ENCODE results near the gene VWF.

VWF gene

GRCh38 chr12:5972387-5972786, 152.1 kb downstream of the VWF start:
- no peak for DNase-seq
- in situ Hi-C loops (cut with MboI; ENCODE audit: low pct_unique_long_range_greater_than_20kb, low sequenced_read_pairs), result no loop called here

DNA sequence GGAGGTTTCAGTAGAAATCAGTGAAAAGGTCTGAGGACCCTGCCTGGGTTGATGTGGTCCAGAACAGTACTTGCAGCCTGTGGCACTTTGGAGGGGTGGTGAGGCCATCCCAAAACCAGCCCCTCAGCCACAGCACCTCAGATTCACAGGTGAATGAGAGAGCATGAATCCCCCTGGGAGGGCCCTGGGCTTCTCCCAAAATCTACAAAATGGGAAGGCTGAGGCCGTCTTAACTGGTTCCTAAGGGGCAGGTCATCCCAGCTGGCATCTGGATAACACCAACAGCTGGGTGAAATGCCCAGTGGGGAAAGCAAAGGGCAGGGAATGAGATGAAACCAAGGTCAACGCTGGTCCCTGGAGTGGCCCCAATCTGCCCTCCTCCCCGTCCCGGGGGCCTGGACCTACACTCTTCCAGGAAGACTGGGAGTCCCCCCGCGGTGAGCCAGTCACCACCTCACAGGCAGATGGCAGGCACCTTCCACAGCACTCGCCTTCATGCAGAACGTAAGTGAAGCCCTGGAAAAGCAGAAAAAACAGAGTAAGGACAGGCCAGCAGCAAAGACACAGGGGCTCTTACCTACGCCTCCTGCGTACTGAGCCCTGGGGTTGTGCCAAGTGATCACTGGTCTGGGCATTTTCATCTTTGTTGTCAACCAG, 153.1 kb downstream of the VWF start:
- in situ Hi-C loops (cut with MboI; ENCODE audit: low pct_unique_long_range_greater_than_20kb, low sequenced_read_pairs), result no loop called here

GRCh38 chr12:5969974-5970690, 154.3 kb downstream of the VWF start:
- in situ Hi-C loops (cut with MboI; ENCODE audit: low pct_unique_long_range_greater_than_20kb, low sequenced_read_pairs), result no loop called here
- DNase-seq, result no peak

More for the DNA sequence above, 153.1 kb downstream of the VWF start:
- no peak for DNase-seq

- DNase-seq, result no peak
- in situ Hi-C loops (cut with MboI; ENCODE audit: low pct_unique_long_range_greater_than_20kb, low sequenced_read_pairs), result no loop called here
These were observed 155.1 kb downstream of the VWF start for GRCh38 chr12:5969156-5969973.

- DNase-seq, result no peak
- in situ Hi-C loops (cut with MboI; ENCODE audit: low pct_unique_long_range_greater_than_20kb, low sequenced_read_pairs), result no loop called here
These were observed 156.6 kb downstream of the VWF start for GRCh38 chr12:5967645-5968415.

- in situ Hi-C loops (cut with MboI; ENCODE audit: low pct_unique_long_range_greater_than_20kb, low sequenced_read_pairs), result no loop called here
- no peak for DNase-seq
These were observed 157.9 kb downstream of the VWF start for GRCh38 chr12:5966486-5967095.

DNA sequence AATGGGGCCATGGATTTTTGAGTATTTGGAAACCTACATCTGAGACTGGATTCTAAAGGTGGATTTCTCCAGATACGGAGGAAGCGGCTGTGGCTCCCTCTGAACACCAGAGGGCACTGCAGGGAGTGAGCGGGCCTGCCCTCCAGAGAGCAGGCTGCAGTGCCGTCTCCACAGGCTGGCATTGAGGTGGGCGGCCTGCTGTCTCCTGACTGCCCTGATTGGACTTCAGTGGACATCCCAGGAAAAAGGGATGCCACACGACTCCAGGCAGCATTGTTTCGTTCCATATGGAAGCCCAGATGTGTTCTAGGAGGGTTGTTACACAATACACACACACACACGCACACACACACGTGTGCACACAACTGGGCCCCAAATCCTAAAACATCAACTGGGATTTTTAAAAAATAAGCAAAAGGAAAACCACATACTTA, 158.5 kb downstream of the VWF start:
- peak; percentile 24 for DNase-seq
- in situ Hi-C loops (cut with MboI; ENCODE audit: low pct_unique_long_range_greater_than_20kb, low sequenced_read_pairs), result no loop called here

DNA sequence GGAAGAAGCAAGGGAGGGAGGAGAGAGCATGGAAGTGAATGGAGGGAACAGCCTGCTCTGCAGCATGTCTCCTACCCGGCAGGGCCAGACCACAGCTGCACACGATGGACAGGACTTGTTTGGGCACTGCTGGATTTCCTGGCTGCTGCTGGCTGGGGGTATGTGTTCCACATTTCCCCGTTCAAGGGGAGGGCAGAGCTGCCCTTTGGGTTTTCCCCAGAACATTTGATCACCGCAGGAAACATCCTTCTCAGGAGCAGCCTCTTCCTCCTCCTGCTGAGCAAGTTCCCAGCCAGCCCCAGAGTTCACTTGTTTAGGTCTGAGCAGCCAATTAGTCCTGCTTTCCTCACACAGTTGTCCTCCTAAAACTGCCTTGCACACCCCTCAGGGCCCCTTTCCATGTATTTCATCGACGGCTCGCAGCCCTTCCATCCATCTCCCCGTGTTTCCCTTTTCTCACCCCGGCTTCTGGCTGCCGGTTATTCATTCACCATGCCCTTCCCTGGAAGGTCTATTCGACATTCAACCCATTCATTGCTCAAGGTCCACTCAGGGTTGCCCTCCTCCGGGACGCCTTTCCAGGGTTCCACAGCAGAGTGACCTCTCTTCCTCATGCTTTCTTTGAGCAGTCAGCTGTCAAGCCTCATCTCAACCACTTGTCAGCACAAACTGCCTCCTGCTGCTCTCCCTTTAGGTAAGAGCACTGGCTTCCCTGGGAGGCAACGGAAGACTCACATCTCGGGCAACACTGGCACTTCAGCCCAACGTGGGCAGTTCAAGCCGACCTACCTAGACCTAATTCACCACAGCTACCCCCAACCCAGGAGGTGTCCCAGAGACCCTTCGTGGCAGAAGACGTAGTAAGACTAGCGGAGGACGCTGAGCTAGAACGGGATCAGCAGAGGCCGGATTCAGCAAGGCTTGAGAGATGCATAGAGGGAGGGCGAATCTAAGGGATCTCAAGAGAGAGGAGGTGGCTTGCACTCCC, 159.3 kb downstream of the VWF start:
- DNase-seq, result no peak

DNA sequence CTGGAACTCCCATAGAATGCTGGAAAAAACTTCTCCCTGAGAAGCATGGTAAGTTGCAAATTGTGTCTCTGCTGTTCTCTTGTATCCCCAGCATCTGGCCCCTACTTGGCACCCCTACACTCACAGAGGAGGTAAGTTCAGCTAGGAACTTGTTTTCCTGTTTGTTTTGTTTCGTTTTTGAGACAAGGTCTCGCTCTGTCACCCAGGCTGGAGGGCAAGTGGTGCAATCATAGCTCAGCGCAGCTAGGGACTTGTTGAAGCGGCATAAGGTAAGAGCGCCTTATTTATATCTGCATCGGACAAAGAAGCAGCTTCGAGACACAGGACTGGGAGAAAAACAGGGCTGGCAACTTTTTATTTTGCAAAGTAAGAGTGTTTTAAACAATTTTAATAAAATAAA, 161.0 kb downstream of the VWF start:
- in situ Hi-C loops (cut with MboI; ENCODE audit: low pct_unique_long_range_greater_than_20kb, low sequenced_read_pairs), result no loop called here
- no peak for DNase-seq

More for the DNA sequence above, 159.3 kb downstream of the VWF start:
- in situ Hi-C loops (cut with MboI; ENCODE audit: low pct_unique_long_range_greater_than_20kb, low sequenced_read_pairs), result no loop called here

DNA sequence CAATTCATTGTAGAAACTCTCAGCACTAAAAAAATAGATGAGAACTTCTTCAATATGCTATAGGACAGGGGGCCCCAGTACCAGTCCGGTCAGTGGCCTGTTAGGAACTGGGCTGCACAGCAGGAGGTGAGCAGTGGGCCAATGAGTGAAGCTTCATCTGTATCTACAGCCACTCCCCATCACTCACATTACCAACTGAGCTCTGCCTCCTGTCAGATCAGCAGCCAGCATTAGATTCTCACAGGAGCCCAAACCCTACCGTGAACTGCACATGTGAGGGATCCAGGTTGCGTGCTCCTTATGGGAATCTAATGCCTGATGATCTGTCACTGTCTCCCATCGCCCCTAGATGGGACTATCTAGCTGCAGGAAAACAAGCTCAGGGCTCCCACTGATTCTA, 163.7 kb downstream of the VWF start:
- in situ Hi-C loops (cut with MboI; ENCODE audit: low pct_unique_long_range_greater_than_20kb, low sequenced_read_pairs), result no loop called here
- DNase-seq, result no peak

DNA sequence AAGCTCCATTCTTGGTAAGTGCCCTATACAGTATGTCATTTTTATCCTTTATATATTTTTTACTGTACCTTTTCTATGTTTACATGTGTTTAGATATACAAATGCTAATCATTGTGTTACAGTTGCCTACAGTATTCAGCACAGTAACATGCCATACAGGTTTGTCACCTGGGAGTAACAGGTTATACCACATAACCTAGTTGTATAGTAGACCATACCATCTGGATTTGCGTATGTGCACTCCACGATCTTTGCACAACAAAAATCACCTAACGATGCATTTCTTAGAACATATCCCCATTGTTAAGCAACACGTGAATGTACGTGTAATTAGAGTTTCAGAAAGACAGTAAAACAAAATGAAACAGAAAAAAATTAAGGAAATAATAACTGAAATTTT, 167.5 kb downstream of the VWF start:
- in situ Hi-C loops (cut with MboI; ENCODE audit: low pct_unique_long_range_greater_than_20kb, low sequenced_read_pairs), result no loop called here
- DNase-seq, result no peak

GRCh38 chr12:5954661-5955060, 169.8 kb downstream of the VWF start:
- in situ Hi-C loops (cut with MboI; ENCODE audit: low pct_unique_long_range_greater_than_20kb, low sequenced_read_pairs), result no loop called here
- DNase-seq, result no peak

GRCh38 chr12:5953835-5954586, 170.5 kb downstream of the VWF start:
- no peak for DNase-seq
- in situ Hi-C loops (cut with MboI; ENCODE audit: low pct_unique_long_range_greater_than_20kb, low sequenced_read_pairs), result no loop called here

GRCh38 chr12:5952031-5952430, 172.4 kb downstream of the VWF start:
- DNase-seq, result no peak

GRCh38 chr12:5948696-5949095, 175.8 kb downstream of the VWF start:
- no peak for DNase-seq
- in situ Hi-C loops (cut with MboI; ENCODE audit: low pct_unique_long_range_greater_than_20kb, low sequenced_read_pairs), result no loop called here

More at GRCh38 chr12:5952031-5952430, 172.4 kb downstream of the VWF start:
- in situ Hi-C loops (cut with MboI; ENCODE audit: low pct_unique_long_range_greater_than_20kb, low sequenced_read_pairs), result no loop called here

GRCh38 chr12:5947006-5947405, 177.5 kb downstream of the VWF start:
- DNase-seq, result no peak
- in situ Hi-C loops (cut with MboI; ENCODE audit: low pct_unique_long_range_greater_than_20kb, low sequenced_read_pairs), result no loop called here

DNA sequence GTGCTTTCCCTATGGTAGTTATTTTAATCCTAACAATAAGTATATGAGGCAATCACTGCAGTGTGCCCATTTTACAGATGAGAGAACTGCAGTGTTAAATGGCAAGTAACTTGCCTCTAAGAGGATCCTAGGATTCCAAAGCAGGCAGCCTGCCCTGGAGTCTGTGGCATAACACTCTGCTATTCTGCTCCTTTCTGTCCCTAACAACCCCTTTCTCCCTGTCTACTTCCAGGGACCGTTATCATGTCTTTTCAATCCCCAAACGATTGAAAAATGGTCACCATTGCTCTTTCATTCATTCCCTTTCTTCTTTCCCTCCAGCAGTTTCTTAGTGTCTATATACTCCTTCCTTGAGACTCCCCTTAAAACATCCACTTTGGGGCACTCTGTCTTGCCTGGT, 178.1 kb downstream of the VWF start:
- DNase-seq, result no peak
- in situ Hi-C loops (cut with MboI; ENCODE audit: low pct_unique_long_range_greater_than_20kb, low sequenced_read_pairs), result no loop called here
